ENCODE measurements around the gene APBB3. TPM values are rescaled to one million over a fixed set of nuclear protein-coding genes. Genes with fewer than 3 reads are reported as not detected.
"Not testable (repeated sequence)": the region's sequence is repeated elsewhere in the genome, so short reads cannot be mapped to it uniquely, and the experiment has no call there.

Gene APBB3
- total RNA-seq, 6 donors from 2014 or later, result 14.1 to 127 (median 28.4) TPM

DNA sequence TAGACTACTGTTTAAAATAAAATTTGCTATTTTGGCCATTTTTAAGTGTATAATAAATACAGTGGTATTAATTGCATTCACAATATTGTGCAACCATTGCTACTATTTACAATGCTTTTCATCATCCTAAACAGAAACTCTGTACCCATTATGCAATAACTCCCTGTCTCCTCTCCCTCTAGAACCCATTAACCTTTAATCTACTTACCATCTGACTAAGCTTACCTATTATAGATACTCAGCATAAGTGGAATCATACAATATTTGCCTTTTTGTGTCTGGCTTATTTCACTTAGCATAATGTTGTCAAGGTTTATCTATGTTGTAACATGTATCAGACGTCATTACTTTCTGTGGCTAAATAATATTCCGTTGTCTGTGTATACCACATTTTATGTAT, 42.6 kb upstream of the APBB3 start:
- no peak for DNase-seq
- Histone ChIP-seq H3K27me3 (no peaks in the 10 kb centered on the region), H3K36me3 (no peaks in the 10 kb centered on the region), H3K4me3 (no peak overlapping the region), H3K27ac (peak overlapping the region in 2 of 4 donors; percentile 10 to 46), H3K4me1 (peaks cover 22 to 43% (median 34%) of the 10 kb centered on the region in 4 donors), H3K9me3 (no peaks in the 10 kb centered on the region)
- WGBS, 2 donors, result 48 to 59% methylated on average over 2 of the region's 2 CpGs
- ATAC-seq (ENCODE audit: low FRiP score in 2 of 2), result no peak
- TF ChIP-seq, protein P1, sequence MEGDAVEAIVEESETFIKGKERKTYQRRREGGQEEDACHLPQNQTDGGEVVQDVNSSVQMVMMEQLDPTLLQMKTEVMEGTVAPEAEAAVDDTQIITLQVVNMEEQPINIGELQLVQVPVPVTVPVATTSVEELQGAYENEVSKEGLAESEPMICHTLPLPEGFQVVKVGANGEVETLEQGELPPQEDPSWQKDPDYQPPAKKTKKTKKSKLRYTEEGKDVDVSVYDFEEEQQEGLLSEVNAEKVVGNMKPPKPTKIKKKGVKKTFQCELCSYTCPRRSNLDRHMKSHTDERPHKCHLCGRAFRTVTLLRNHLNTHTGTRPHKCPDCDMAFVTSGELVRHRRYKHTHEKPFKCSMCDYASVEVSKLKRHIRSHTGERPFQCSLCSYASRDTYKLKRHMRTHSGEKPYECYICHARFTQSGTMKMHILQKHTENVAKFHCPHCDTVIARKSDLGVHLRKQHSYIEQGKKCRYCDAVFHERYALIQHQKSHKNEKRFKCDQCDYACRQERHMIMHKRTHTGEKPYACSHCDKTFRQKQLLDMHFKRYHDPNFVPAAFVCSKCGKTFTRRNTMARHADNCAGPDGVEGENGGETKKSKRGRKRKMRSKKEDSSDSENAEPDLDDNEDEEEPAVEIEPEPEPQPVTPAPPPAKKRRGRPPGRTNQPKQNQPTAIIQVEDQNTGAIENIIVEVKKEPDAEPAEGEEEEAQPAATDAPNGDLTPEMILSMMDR (IDR thresholded peaks at IDR 0.05), result no peak
- TF ChIP-seq POLR2AphosphoS5 (IDR thresholded peaks at IDR 0.05) (peak in 1 of 2 donors; percentile 38), EP300 (IDR thresholded peaks at IDR 0.05) (peak in 1 of 4 donors; percentile 50)

DNA sequence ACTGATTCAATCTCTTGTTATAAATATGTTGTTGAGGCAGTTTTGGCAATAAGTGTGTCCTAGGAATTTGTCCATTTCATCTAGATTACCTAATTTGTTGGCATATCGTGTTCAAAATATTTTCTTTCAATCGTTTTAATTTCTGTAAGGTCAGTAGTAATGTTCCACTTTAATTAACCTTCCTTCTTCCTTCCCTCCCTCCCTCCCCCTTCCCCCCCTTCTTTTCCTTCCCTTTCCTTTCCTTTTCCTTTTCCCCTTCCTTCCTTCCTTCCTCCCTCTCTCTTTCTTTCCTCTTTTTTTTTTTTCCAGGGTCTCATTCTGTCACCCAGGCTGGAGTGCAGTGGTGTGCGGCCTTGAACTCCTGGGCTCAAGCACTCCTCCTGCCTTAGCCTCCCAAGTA, 41.5 kb upstream of the APBB3 start:
- DNase-seq (no peak), ATAC-seq (ENCODE audit: low FRiP score in 2 of 2) (no peak)
- H3K27ac ChIP-seq, result no peak overlapping the region
- peaks cover 13 to 34% (median 28%) of the 10 kb centered on the region in 4 donors for H3K4me1 ChIP-seq
- no peaks in the 10 kb centered on the region for H3K9me3 ChIP-seq
- H3K27me3 ChIP-seq, result no peaks in the 10 kb centered on the region
- 71 to 85% methylated on average over 3 of the region's 3 CpGs for WGBS, 2 donors
- H3K36me3 ChIP-seq, result no peaks in the 10 kb centered on the region
- TF ChIP-seq POLR2AphosphoS5 (IDR thresholded peaks at IDR 0.05) (no peak), POLR2A (IDR thresholded peaks at IDR 0.05) (no peak), EP300 (IDR thresholded peaks at IDR 0.05) (no peak)
- TF ChIP-seq, protein P1 (IDR thresholded peaks at IDR 0.05), result no peak
- H3K4me3 ChIP-seq, result no peak overlapping the region

- Histone ChIP-seq H3K36me3 (no peaks in the 10 kb centered on the region), H3K4me3 (no peak overlapping the region), H3K4me1 (peaks cover 0 to 13% (median 11%) of the 10 kb centered on the region in 4 donors), H3K27me3 (no peaks in the 10 kb centered on the region), H3K9me3 (no peaks in the 10 kb centered on the region), H3K27ac (peak overlapping the region in 1 of 4 donors; percentile 86)
- DNase-seq, result no peak
- no peak for ATAC-seq (ENCODE audit: low FRiP score in 2 of 2)
- WGBS, 2 donors, result 93 to 95% methylated on average over 2 of the region's 2 CpGs
- TF ChIP-seq EP300 (IDR thresholded peaks at IDR 0.05) (no peak), POLR2AphosphoS5 (IDR thresholded peaks at IDR 0.05) (no peak), POLR2A (IDR thresholded peaks at IDR 0.05) (no peak)
Observed at GRCh38 chr5:140603734-140604133, 39.3 kb upstream of the APBB3 start.

- not testable (repeated sequence) for H3K27me3 ChIP-seq; H3K4me3 ChIP-seq; H3K9me3 ChIP-seq; DNase-seq; H3K4me1 ChIP-seq; H3K36me3 ChIP-seq; ATAC-seq (ENCODE audit: low FRiP score in 2 of 2)
- H3K27ac ChIP-seq, result peak overlapping the region in 3 of 4 donors; percentile 63 to 86 (median 80)
- 90 to 95% methylated on average over 4 of the region's 4 CpGs for WGBS, 2 donors
Observed at GRCh38 chr5:140603446-140603698, 39.0 kb upstream of the APBB3 start.

DNA sequence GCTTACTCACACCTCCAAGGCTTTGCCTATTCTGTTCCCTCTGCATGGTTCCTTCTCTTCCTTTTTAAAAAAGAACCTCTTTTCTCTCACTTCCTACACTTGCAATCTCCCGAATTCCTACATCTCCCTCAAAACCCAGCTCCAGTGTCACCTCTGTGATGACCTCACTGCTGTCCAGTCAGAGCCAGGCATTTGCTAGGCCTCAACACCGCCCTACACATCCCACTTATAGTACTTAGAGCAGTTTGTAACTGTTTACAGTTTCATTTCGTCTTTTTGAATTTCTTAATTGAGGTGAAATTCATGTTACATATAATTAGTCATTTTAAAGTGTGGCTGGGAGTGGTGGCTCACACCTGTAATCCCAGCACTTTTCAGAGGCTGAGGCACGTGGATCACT, 37.7 kb upstream of the APBB3 start:
- H3K9me3 ChIP-seq, result no peaks in the 10 kb centered on the region
- no peak overlapping the region for H3K4me3 ChIP-seq
- peak overlapping the region; percentile 24 to 86 (median 70) for H3K27ac ChIP-seq
- H3K27me3 ChIP-seq, result no peaks in the 10 kb centered on the region
- H3K4me1 ChIP-seq, result peaks cover 0 to 8% (median 7%) of the 10 kb centered on the region in 4 donors
- H3K36me3 ChIP-seq, result no peaks in the 10 kb centered on the region
- TF ChIP-seq, protein P1 (IDR thresholded peaks at IDR 0.05), result no peak
- TF ChIP-seq POLR2AphosphoS5 (IDR thresholded peaks at IDR 0.05), result no peak
- TF ChIP-seq EP300 (IDR thresholded peaks at IDR 0.05), result no peak
- ATAC-seq (ENCODE audit: low FRiP score in 2 of 2) (peak in 1 of 2 donors; percentile 73), DNase-seq (peak in 1 of 2 donors; percentile 54)
- WGBS, 2 donors, result 76% methylated on average over 4 of the region's 4 CpGs

DNA sequence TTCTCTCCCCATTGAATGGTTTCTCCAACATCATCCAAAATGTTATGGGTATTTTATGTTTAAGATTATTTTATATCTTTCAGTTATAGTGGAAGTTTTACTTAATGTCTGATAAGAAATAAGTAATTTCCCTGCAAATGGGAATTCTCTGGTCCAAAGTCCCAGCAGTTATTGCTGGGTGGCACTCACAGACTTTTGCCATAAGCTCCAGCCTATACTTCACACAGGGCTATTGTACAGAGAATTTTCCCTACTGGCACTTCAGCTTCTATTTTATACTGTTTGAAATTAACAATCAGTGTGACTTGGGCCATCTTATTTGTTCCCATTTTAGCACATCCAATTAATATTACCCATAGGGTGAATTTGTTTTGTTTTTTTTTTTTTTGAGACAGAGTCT, 35.7 kb upstream of the APBB3 start:
- Histone ChIP-seq H3K27me3 (no peaks in the 10 kb centered on the region), H3K4me3 (no peak overlapping the region), H3K4me1 (peaks cover 15 to 23% (median 22%) of the 10 kb centered on the region in 4 donors), H3K27ac (no peak overlapping the region), H3K9me3 (no peaks in the 10 kb centered on the region), H3K36me3 (no peaks in the 10 kb centered on the region)
- no peak for ATAC-seq (ENCODE audit: low FRiP score in 2 of 2)
- TF ChIP-seq POLR2AphosphoS5 (IDR thresholded peaks at IDR 0.05) (no peak), EP300 (IDR thresholded peaks at IDR 0.05) (no peak), POLR2A (IDR thresholded peaks at IDR 0.05) (no peak)
- TF ChIP-seq, protein P1 (IDR thresholded peaks at IDR 0.05), result no peak
- no peak for DNase-seq
